ENCODE data around the gene APOBEC3G.
A peak's percentile ranks its signal among the peaks of the same experiment; 100 is the strongest.
"Not testable (repeated sequence)": the region's sequence is repeated elsewhere in the genome, so short reads cannot be mapped to it uniquely, and the experiment has no call there.

Gene APOBEC3G

DNA sequence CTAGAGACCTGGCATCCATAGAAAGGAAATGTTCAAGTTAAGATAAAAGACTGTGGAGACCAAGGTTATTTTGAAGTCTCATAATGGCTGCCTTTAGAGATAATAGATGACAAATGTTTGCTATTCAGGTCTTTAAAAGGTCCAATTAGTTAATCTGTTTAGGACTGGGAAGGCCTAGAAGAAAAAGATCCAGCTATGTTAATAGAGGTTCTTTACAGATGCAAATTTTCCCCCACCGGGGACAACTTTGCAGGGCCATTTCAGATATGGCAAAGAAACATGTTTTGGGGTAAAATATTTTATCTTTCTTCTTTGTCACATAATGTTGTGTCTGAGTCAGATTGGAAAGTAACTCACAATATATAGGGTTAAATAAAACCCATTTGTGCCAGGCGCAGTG is 3.1 kb upstream of the APOBEC3G start:
- TF ChIP-seq CTCF (IDR thresholded peaks at IDR 0.05; ENCODE audit: insufficient read depth, low read length, poor library complexity, severe bottlenecking) = no peak
- Histone ChIP-seq H3K36me3 (ENCODE audit: control insufficient read depth, insufficient read depth, low read length) (no peaks in the 10 kb centered on the region), H3K4me3 (replicated peaks; ENCODE audit: low read depth, low read length) (no peak overlapping the region), H3K27me3 (replicated peaks; ENCODE audit: control insufficient read depth, insufficient read depth, low read length) (no peaks in the 10 kb centered on the region)
- DNase-seq (ENCODE audit: extremely low read depth, insufficient read length) = no peak

GRCh38 chr22:39076155-39077025 is 685 bp upstream of the APOBEC3G start:
- not testable (repeated sequence) for H3K27me3 ChIP-seq (replicated peaks; ENCODE audit: control insufficient read depth, insufficient read depth, low read length); DNase-seq (ENCODE audit: extremely low read depth, insufficient read length); H3K36me3 ChIP-seq (ENCODE audit: control insufficient read depth, insufficient read depth, low read length)
- H3K4me3 ChIP-seq (replicated peaks; ENCODE audit: low read depth, low read length) = peak overlapping the region; percentile 53

DNA sequence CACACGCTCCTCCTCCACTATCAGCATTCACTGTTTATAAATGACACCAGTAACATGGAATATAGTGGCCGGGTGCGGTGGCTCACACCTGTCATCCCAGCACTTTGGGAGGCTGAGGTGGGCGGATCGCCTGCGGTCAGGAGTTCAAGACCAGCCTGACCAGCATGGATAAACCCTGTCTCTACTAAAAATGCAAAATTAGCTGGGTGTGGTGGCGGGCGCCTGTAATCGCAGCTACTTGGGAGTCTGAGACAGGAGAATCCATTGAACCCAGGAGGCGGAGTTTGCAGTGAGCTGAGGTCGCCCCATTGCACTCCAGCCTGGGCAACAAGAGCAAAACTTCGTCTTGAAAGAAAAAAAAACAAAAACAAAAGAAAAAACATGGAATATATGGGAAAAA is 837 bp downstream of the APOBEC3G start:
- Histone ChIP-seq H3K4me3 (replicated peaks; ENCODE audit: low read depth, low read length) (peak overlapping the region; percentile 71), H3K36me3 (ENCODE audit: control insufficient read depth, insufficient read depth, low read length) (peaks cover 12% of the 10 kb centered on the region)
- not testable (repeated sequence) for H3K27me3 ChIP-seq (replicated peaks; ENCODE audit: control insufficient read depth, insufficient read depth, low read length); DNase-seq (ENCODE audit: extremely low read depth, insufficient read length)

DNA sequence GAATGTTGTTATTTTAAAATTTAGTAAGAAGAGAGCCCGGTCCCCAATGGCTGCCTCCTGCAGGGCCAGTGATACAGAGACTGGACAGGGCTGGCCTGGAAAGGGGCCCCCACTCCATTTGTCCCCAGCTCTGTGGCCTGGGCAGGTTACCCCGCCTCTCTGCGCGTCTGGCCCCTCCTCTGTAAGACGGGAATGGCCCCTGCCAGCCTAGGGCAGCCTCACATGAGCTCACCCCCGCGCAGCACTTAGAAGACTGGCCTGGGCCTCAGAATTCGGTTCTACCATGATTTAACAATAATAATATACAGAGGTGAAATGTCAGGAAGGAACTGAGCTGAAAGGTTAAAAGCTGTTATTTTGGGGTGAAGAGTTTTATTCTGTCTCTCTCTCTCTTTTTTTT is 1.3 kb downstream of the APOBEC3G start:
- no peak for DNase-seq (ENCODE audit: extremely low read depth, insufficient read length)
- no peaks in the 10 kb centered on the region for H3K27me3 ChIP-seq (replicated peaks; ENCODE audit: control insufficient read depth, insufficient read depth, low read length)
- TF ChIP-seq CTCF (IDR thresholded peaks at IDR 0.05; ENCODE audit: insufficient read depth, low read length, poor library complexity, severe bottlenecking) = no peak
- H3K4me3 ChIP-seq (replicated peaks; ENCODE audit: low read depth, low read length) = peak overlapping the region; percentile 71
- peaks cover 12% of the 10 kb centered on the region for H3K36me3 ChIP-seq (ENCODE audit: control insufficient read depth, insufficient read depth, low read length)

DNA sequence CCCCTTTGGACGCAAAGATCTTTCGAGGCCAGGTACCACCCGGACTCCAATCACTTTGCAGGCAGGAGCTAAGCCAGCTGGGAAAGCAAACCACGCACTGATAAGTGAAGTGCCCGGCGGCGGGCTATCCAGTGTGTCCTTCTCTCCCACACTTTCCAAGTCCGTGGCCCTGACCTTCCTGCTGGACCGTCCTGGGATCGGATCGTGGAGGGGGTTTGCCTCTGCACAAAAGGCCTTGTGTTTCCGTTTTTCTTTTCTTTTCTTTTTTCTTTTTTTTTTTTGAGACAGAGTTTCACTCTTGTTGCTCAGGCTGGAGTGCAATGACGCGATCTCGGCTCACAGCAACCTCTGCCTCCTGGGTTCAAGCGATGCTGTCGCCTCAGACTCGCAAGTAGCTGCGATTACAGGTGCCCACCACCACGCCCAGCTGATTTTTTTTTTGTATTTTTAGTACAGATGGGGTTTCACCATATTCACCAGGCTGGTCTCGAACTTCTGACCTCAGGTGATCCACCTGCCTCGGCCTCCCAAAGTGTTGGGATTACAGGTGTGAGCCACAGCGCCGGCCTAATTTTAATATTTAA is 2.1 kb downstream of the APOBEC3G start:
- not testable (repeated sequence) for H3K4me3 ChIP-seq (replicated peaks; ENCODE audit: low read depth, low read length); DNase-seq (ENCODE audit: extremely low read depth, insufficient read length); H3K27me3 ChIP-seq (replicated peaks; ENCODE audit: control insufficient read depth, insufficient read depth, low read length)
- H3K36me3 ChIP-seq (ENCODE audit: control insufficient read depth, insufficient read depth, low read length) = peaks cover 17% of the 10 kb centered on the region

GRCh38 chr22:39080052-39080762 is 3.1 kb downstream of the APOBEC3G start:
- no peak for TF ChIP-seq CTCF (IDR thresholded peaks at IDR 0.05; ENCODE audit: insufficient read depth, low read length, poor library complexity, severe bottlenecking)
- H3K4me3 ChIP-seq (replicated peaks; ENCODE audit: low read depth, low read length) = no peak overlapping the region; the same call in 1 of the 2 replicates
- H3K27me3 ChIP-seq (replicated peaks; ENCODE audit: control insufficient read depth, insufficient read depth, low read length) = no peaks in the 10 kb centered on the region
- no peak for DNase-seq (ENCODE audit: extremely low read depth, insufficient read length)
- H3K36me3 ChIP-seq (ENCODE audit: control insufficient read depth, insufficient read depth, low read length) = peaks cover 20% of the 10 kb centered on the region

- Histone ChIP-seq H3K27me3 (replicated peaks; ENCODE audit: control insufficient read depth, insufficient read depth, low read length) (no peaks in the 10 kb centered on the region), H3K36me3 (ENCODE audit: control insufficient read depth, insufficient read depth, low read length) (peaks cover 20% of the 10 kb centered on the region), H3K4me3 (replicated peaks; ENCODE audit: low read depth, low read length) (no peak overlapping the region)
- DNase-seq (ENCODE audit: extremely low read depth, insufficient read length) = no peak
- no peak for TF ChIP-seq CTCF (IDR thresholded peaks at IDR 0.05; ENCODE audit: insufficient read depth, low read length, poor library complexity, severe bottlenecking)
Observed at GRCh38 chr22:39081016-39081415, 3.9 kb downstream of the APOBEC3G start.

Measured in GM06990 (cell line).